Measurements from ENCODE around the gene LRP8.

Gene LRP8

DNA sequence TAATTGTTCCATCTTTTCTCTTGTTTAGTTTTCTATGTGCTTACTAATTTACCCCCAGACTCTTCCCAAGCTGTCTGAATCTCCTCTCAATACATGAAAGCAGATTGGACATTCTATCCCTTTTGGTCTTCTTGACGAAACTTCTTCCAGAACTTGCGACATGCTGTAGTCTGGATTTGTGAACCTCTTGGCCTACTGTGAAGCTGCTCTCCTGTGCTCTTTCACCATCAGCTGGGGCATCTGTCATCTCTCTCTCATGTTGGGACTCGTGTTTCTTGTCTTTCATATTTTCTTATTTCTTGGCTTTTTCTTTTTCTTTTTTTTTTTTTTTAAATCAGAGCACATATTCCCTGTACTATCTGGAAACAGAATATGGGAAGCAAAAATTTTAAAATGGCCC, 124.4 kb downstream of the LRP8 start:
- no CpG with 5 or more reads among the region's 3 CpGs for WGBS, 2 donors (ENCODE audit: extremely low coverage in 2 of 2, insufficient read length in 2 of 2, insufficient replicate concordance in 1 of 2)
- Histone ChIP-seq H3K23ac (ENCODE audit: low read depth, low read length, poor library complexity) (no peak overlapping the region), H3K4me2 (ENCODE audit: insufficient read depth, low read length, poor library complexity, severe bottlenecking) (no peak overlapping the region), H3K36me3 (replicated peaks in 1 of 2; ENCODE audit: control insufficient read depth in 2 of 2, insufficient read depth in 2 of 2, low read length in 2 of 2) (peaks cover 18 to 74% of the 10 kb centered on the region in 2 donors), H2BK12ac (ENCODE audit: low read length) (no peak overlapping the region), H2BK5ac (ENCODE audit: low read length) (no peak overlapping the region), H3K4me1 (ENCODE audit: control insufficient read depth in 2 of 2, insufficient read depth in 1 of 2, low read depth in 1 of 2, low read length in 2 of 2) (no peaks in the 10 kb centered on the region), H3K9ac (ENCODE audit: low read depth, low read length, poor library complexity) (no peak overlapping the region), H4K91ac (ENCODE audit: low read depth, low read length, poor library complexity) (no peak overlapping the region), H3K79me1 (ENCODE audit: low read depth, low read length) (no peaks in the 10 kb centered on the region), H2BK15ac (ENCODE audit: low read length) (no peak overlapping the region), H3K9me3 (replicated peaks in 1 of 2; ENCODE audit: control insufficient read depth in 2 of 2, insufficient read depth in 1 of 2, low read depth in 1 of 2, low read length in 2 of 2) (peaks cover 11 to 34% of the 10 kb centered on the region in 2 donors), H3K14ac (ENCODE audit: low read length) (no peak overlapping the region), H2AK5ac (ENCODE audit: low read depth, low read length) (no peak overlapping the region), H3K27ac (replicated peaks; ENCODE audit: low read length) (no peak overlapping the region), H3K4me3 (ENCODE audit: low read length in 2 of 2) (no peak overlapping the region), H3K18ac (ENCODE audit: low read length) (no peak overlapping the region), H3K27me3 (ENCODE audit: control insufficient read depth in 3 of 3, insufficient read depth in 3 of 3, low read depth in 1 of 3, low read length in 3 of 3) (no peaks in the 10 kb centered on the region), H3K4ac (ENCODE audit: low read length) (no peak overlapping the region), H2BK120ac (ENCODE audit: low read depth, low read length) (no peak overlapping the region), H2AFZ (ENCODE audit: low read length) (no peak overlapping the region), H4K8ac (ENCODE audit: low read depth, low read length) (no peak overlapping the region)
- DNase-seq (ENCODE audit: low spot score) = no peak

DNA sequence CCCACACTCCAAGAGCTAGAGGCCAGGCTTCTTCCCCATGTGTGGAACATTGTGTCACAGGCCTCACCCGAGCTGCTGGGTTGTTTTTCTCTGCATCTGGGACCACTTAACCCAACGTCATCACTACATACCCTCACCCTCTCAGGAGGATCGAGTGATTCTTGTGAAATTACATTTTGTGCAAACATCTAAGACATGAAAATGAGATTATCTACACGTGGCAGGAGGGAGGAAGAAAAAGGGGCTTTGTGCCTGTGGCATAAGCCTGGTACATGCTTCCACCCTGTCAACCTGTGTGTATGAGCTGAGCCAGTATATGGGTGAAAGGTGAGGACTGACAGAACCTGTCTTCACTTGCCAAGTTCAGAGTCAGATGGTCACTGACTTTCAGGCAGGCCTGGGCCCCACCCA, 129.6 kb downstream of the LRP8 start:
- Histone ChIP-seq H3K23ac (ENCODE audit: low read depth, low read length, poor library complexity) (no peak overlapping the region), H3K4ac (ENCODE audit: low read length) (no peak overlapping the region), H3K27me3 (ENCODE audit: control insufficient read depth in 3 of 3, insufficient read depth in 3 of 3, low read depth in 1 of 3, low read length in 3 of 3) (peaks cover 0 to 4% (median 0%) of the 10 kb centered on the region in 3 experiments), H4K91ac (ENCODE audit: low read depth, low read length, poor library complexity) (no peak overlapping the region), H2BK5ac (ENCODE audit: low read length) (no peak overlapping the region), H2BK15ac (ENCODE audit: low read length) (no peak overlapping the region), H4K8ac (ENCODE audit: low read depth, low read length) (no peak overlapping the region), H3K4me1 (ENCODE audit: control insufficient read depth in 2 of 2, insufficient read depth in 1 of 2, low read depth in 1 of 2, low read length in 2 of 2) (peaks cover 5 to 12% of the 10 kb centered on the region in 2 donors), H3K18ac (ENCODE audit: low read length) (no peak overlapping the region), H3K9ac (ENCODE audit: low read depth, low read length, poor library complexity) (no peak overlapping the region), H2BK120ac (ENCODE audit: low read depth, low read length) (no peak overlapping the region), H3K36me3 (replicated peaks in 1 of 2; ENCODE audit: control insufficient read depth in 2 of 2, insufficient read depth in 2 of 2, low read length in 2 of 2) (peaks cover 9 to 28% of the 10 kb centered on the region in 2 donors), H3K4me3 (ENCODE audit: low read length in 2 of 2) (peak overlapping the region in 1 of 2 donors; percentile 88), H3K27ac (replicated peaks; ENCODE audit: low read length) (no peak overlapping the region), H2AK5ac (ENCODE audit: low read depth, low read length) (no peak overlapping the region), H2BK12ac (ENCODE audit: low read length) (no peak overlapping the region), H2AFZ (ENCODE audit: low read length) (no peak overlapping the region), H3K79me1 (ENCODE audit: low read depth, low read length) (peaks cover 6% of the 10 kb centered on the region), H3K4me2 (ENCODE audit: insufficient read depth, low read length, poor library complexity, severe bottlenecking) (no peak overlapping the region), H3K14ac (ENCODE audit: low read length) (no peak overlapping the region), H3K9me3 (replicated peaks in 1 of 2; ENCODE audit: control insufficient read depth in 2 of 2, insufficient read depth in 1 of 2, low read depth in 1 of 2, low read length in 2 of 2) (no peaks in the 10 kb centered on the region)
- DNase-seq (ENCODE audit: low spot score) = no peak
- WGBS, 2 donors (ENCODE audit: extremely low coverage in 2 of 2, insufficient read length in 2 of 2, insufficient replicate concordance in 1 of 2) = no CpG with 5 or more reads among the region's 4 CpGs

DNA sequence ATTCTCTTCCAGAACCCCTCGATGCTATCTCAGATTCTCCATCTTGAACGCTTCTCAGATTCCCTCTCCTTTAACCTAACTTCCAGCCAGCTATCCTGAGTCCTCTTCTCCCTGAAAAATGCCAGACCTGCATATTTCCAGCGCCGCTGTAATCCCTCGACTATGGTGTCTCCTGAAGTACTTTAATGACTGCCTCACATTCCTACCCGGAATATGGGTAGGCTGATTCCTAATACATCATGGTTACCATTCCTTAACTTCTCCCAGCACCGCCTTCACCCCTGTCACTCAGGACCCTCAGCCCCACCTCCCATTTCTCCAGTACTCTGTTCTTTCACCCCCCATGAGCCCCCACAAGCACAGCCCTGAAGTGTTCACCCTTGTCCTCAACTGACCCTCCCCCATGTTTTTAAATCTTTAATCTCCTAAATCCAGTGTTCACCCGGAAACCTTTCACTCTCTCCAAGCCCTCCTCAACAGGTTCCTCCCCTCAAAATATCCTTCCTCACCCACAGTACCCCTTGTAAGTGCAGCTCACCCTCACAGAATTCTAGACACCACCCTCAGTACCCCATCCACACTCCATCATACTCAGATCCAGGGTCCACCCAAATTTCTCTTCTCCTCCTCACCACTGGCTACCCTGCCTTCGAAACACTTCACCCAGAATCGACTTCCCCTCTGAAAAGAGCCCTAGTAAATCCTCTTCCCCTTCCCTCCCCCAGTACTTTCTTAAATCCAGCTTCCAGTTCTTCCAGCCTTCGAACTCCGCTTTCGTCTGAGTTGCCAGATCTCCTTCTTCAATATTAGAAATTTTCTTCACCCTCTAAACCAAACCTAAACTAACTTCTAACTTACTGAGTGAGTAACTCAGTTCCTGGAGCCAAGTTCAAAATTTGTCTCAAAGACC, 130.3 kb downstream of the LRP8 start:
- H3K4me1 ChIP-seq (ENCODE audit: control insufficient read depth in 2 of 2, insufficient read depth in 1 of 2, low read depth in 1 of 2, low read length in 2 of 2) = peaks cover 5 to 12% of the 10 kb centered on the region in 2 donors
- no peak overlapping the region for H2BK15ac ChIP-seq (ENCODE audit: low read length)
- H2BK5ac ChIP-seq (ENCODE audit: low read length) = no peak overlapping the region
- H3K14ac ChIP-seq (ENCODE audit: low read length) = no peak overlapping the region
- H4K8ac ChIP-seq (ENCODE audit: low read depth, low read length) = no peak overlapping the region
- peaks cover 0 to 6% (median 0%) of the 10 kb centered on the region in 3 experiments for H3K27me3 ChIP-seq (ENCODE audit: control insufficient read depth in 3 of 3, insufficient read depth in 3 of 3, low read depth in 1 of 3, low read length in 3 of 3)
- H3K4me3 ChIP-seq (ENCODE audit: low read length in 2 of 2) = peak overlapping the region; percentile 88 to 97
- H3K4ac ChIP-seq (ENCODE audit: low read length) = no peak overlapping the region
- H3K9me3 ChIP-seq (replicated peaks in 1 of 2; ENCODE audit: control insufficient read depth in 2 of 2, insufficient read depth in 1 of 2, low read depth in 1 of 2, low read length in 2 of 2) = no peaks in the 10 kb centered on the region
- DNase-seq (ENCODE audit: low spot score) = no peak
- H2AFZ ChIP-seq (ENCODE audit: low read length) = peak overlapping the region; percentile 95
- H3K18ac ChIP-seq (ENCODE audit: low read length) = no peak overlapping the region
- peaks cover 8 to 21% of the 10 kb centered on the region in 2 donors for H3K36me3 ChIP-seq (replicated peaks in 1 of 2; ENCODE audit: control insufficient read depth in 2 of 2, insufficient read depth in 2 of 2, low read length in 2 of 2)
- H2BK120ac ChIP-seq (ENCODE audit: low read depth, low read length) = no peak overlapping the region
- WGBS, 2 donors (ENCODE audit: extremely low coverage in 2 of 2, insufficient read length in 2 of 2, insufficient replicate concordance in 1 of 2) = no CpG with 5 or more reads among the region's 13 CpGs
- H2AK5ac ChIP-seq (ENCODE audit: low read depth, low read length) = no peak overlapping the region
- H3K27ac ChIP-seq (replicated peaks; ENCODE audit: low read length) = no peak overlapping the region
- peak overlapping the region; percentile 88 for H3K4me2 ChIP-seq (ENCODE audit: insufficient read depth, low read length, poor library complexity, severe bottlenecking)
- no peak overlapping the region for H2BK12ac ChIP-seq (ENCODE audit: low read length)
- H4K91ac ChIP-seq (ENCODE audit: low read depth, low read length, poor library complexity) = no peak overlapping the region
- H3K79me1 ChIP-seq (ENCODE audit: low read depth, low read length) = peaks cover 6% of the 10 kb centered on the region
- H3K9ac ChIP-seq (ENCODE audit: low read depth, low read length, poor library complexity) = peak overlapping the region; percentile 98
- H3K23ac ChIP-seq (ENCODE audit: low read depth, low read length, poor library complexity) = no peak overlapping the region

All from neuronal stem cell (in vitro differentiated cells).